DMS153 treated with DMSO at 0.1 percent for 48 hours (cell line): ENCODE data around the gene RC3H2.

Experiments
- DNase-seq: peaks from one replicate; lab custom pipeline; 2025; ENCODE audit not compliant: unreplicated experiment; lab: John Stamatoyannopoulos, UW

Gene RC3H2, protein sequence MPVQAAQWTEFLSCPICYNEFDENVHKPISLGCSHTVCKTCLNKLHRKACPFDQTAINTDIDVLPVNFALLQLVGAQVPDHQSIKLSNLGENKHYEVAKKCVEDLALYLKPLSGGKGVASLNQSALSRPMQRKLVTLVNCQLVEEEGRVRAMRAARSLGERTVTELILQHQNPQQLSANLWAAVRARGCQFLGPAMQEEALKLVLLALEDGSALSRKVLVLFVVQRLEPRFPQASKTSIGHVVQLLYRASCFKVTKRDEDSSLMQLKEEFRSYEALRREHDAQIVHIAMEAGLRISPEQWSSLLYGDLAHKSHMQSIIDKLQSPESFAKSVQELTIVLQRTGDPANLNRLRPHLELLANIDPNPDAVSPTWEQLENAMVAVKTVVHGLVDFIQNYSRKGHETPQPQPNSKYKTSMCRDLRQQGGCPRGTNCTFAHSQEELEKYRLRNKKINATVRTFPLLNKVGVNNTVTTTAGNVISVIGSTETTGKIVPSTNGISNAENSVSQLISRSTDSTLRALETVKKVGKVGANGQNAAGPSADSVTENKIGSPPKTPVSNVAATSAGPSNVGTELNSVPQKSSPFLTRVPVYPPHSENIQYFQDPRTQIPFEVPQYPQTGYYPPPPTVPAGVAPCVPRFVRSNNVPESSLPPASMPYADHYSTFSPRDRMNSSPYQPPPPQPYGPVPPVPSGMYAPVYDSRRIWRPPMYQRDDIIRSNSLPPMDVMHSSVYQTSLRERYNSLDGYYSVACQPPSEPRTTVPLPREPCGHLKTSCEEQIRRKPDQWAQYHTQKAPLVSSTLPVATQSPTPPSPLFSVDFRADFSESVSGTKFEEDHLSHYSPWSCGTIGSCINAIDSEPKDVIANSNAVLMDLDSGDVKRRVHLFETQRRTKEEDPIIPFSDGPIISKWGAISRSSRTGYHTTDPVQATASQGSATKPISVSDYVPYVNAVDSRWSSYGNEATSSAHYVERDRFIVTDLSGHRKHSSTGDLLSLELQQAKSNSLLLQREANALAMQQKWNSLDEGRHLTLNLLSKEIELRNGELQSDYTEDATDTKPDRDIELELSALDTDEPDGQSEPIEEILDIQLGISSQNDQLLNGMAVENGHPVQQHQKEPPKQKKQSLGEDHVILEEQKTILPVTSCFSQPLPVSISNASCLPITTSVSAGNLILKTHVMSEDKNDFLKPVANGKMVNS

DNA sequence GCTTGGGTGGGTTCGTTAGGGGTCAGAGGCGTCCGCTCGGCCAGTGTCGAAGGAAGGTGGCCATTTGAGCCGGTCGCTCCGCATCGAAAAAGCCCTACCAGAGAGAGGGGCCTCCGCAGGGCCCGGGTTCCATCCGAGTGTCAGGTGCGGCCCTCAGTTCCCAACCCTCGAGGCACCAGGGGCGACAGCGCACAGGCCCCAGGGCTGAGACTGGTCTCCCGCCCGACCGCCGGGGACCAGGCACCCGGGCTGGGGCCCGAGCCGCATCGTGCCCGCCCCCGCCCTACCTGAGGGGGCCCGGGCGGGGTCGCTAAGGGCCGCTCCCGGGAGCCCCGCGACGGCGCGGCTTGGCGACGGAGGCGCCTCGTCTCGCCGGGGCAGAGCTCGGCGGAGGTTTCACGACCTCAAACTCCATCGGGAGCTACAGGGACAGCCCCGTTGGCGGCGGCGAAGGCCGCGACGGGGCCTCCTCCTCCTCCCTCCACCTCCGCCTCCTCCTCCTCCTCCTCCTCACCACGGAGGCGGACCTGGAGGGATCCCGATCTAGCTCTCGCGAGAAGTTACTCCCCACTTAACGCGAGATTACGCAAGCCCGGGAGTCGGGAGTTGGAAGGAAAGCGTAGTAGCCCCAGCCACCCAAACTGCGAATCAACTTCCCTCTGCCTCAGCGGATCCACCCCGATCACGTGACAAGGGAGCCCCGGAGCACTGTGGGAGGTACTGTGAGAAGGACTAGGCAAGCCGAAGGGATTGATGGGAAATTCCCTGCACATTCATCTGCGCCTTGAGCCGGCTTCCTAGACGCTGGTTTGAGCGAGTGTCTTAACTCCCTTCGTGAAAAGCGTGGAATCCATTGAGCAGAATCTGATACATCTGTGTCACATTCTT is at the start of gene RC3H2:
Gene RC3H2 (minus strand): TSS at position 537 of the 888 bp plus-strand sequence. CDS start 7,850 bp downstream, outside the sequence.
- DNase-seq = peak; percentile 98

DNA sequence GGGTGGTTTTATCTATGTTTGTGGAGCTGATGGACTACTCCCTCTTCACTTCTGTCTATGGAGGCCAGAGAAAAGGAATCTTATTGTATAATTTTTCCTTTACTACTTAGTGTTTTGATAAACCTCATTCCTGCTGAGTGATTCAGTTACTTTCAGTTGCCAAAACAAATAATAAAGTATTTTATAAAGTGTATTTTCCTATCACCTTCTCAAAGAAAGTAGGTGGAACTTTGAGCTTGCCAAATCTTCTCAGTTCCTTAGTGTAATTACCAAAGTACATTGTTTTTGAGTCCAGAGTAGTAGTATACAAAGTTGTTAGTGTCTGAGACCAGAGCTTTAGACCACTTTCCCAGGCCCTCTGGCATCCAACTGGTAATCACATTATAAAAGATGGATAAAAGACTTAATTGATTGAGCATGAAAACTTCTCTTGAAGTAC is 49.1 kb upstream of the RC3H2 start:
- DNase-seq = no peak

DNA sequence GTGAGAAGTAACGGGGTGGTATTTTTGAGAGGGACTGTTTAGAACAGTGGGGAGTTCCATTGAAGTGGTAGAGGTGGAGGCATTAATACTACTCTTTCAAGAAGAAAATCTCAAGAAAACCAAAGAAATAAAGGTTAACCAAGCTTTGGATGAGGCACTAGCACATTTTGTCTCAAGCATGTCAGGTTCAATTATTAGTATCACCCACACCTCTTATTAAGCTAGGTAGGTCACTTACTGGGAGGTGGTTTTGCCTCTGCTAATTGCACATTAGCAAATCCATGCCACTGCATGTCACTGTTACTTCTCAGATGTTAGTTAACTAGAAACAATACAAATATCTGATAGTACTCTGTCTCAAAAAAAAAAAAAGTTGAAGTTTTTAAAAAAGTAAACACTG is 45.9 kb upstream of the RC3H2 start:
- DNase-seq = no peak

DNA sequence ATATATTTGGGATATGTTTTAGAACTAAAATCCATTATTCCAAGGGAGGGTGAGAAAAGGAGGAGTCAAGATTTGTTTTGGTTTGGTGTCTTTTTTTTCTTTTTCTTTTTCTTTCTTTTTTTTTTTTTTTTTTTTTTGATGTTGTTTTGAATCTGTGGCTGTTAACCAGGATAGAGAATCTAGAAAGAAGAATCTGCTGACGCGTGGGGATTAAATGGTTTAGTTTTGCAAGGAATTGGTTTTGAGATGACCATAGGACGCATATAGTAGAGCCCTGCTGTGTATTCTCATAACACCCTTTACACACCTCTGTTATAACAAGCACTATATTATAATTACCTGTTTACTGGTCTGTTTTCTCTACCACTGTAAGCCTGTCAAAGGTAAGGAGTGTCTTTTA is 45.1 kb upstream of the RC3H2 start:
- no peak for DNase-seq

DNA sequence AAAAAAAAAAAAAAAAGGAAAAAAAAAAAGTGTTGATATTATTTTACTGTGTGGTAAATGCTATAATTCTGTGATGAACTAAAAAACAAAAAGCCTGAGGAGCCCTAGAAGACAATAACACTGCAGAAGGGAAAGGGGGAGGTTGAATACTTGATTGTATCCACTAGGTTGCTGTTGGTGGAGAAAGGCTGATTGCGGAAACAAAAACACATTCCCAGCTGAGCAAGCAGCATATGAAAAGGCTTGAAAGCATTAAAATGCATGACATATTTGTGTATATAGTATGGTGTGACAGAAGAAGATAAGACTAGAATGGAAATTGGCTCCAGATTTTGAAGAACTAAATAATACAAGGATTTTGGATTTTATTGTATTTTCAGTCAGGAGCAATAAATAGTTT is 44.5 kb upstream of the RC3H2 start:
- no peak for DNase-seq

DNA sequence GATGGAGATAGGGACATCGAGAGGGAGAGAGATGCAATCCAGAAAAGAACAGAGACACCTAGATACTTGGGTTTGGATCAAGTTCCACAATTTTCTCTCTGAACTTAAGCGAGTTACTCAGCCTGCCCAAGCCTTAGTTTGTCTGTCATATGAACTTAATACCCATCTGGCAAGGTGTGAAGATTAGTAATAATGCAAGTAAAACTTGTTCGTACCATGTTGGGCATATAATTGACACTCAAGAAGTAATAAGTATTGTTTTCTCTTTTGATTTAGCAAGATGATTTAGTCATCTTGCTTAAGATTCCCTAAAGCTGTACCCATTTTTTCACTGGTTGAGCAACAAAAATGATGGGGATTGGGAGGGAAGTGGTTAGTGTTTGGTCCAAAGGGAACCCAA is 43.2 kb upstream of the RC3H2 start:
- DNase-seq = no peak

DNA sequence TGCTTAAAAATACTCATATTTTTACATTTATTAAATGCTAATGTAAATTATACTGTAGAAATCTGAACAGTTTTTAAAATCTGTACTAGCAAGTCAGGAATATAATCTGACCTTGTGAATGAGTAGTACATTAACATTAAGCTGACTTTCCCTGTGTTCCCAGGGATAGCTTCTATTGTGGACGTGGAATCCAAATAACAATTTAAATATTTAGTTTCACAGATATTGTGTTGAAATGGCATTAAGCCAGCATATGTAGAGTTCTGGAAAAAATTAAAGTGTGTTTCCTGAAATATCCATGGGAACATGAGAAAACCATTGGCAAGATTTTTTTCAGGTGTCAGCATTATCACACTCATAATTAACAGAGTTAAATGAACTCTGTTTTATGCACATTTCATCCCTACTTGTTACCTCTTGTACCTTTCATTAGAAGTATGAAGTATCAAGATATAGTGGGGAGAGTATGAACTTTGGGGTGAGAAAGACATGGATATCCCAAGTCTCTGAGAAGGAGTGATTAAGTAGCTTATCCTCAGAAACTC is 41.4 kb upstream of the RC3H2 start:
- no peak for DNase-seq

DNA sequence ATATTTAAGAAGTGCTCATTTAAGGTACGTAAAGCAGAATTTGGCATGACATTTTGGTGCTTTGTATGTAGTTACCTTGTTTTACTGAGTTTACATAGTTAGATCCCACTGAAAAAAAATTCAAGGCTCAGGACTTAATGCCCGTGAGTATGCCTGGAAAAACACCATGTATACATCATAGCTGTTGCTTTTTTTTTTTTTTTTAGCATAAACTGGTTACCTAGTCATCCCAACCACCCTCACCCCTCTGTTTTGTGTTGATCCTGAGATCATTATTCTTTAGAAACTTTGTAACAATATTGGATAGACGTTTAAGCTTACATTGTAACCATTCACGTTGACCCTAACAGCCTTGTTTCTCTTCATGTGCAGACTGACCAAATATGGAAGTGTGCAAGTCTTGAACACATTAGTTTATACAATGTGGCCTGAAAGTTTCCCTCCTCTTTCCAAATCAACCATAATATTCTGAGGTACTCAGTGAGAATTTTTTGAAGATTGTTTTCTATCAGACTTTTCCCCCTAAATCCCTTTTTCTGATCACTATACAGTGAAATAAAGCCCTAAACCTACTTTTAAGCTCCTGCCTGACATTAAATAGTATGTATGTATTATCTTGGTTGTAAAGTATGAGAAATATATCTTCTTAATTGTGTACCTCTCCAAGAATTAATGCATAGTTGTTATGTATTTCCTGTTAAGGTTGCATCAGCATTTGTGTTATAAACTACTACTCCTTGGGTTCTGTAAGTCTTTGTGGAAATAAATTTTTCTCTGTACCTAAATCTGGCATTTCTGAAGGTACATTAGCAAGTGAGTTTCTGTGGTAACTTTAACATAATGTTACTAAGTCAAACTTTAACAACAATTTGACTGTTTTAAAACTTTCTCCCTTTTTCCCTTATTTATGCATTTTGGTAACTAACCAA is 40.1 kb upstream of the RC3H2 start:
- DNase-seq = no peak

DNA sequence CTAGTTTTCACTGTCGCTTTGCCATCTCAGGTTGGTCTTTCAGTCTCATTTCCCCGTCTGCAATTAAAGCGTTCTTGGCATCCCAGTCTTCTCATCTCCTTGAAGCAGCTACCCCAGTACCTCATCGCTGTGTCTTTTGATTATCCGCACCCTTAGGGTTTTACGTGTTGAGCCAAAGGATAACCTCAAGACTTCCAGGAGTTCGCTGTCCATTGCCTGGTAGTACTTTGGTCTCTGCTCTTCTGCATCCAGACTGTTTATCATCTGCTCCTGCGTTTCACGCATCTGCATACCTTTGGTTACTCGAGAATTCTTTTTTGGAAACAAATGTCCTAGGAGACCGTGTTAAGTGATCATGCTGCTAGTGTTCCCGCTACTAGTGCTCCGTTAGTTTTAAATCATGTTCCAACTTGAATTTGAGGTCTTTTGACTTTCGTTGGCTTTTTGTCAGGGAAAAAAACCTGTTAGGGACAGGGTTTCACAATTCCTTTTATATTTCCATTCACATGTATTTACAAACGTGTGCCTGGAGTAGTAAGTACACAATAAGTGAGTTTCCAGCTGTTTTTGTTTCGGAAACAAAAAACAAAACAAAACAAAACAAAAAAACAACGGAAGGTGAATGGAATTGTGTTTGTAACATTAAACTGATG is 36.5 kb upstream of the RC3H2 start:
- DNase-seq = no peak

DNA sequence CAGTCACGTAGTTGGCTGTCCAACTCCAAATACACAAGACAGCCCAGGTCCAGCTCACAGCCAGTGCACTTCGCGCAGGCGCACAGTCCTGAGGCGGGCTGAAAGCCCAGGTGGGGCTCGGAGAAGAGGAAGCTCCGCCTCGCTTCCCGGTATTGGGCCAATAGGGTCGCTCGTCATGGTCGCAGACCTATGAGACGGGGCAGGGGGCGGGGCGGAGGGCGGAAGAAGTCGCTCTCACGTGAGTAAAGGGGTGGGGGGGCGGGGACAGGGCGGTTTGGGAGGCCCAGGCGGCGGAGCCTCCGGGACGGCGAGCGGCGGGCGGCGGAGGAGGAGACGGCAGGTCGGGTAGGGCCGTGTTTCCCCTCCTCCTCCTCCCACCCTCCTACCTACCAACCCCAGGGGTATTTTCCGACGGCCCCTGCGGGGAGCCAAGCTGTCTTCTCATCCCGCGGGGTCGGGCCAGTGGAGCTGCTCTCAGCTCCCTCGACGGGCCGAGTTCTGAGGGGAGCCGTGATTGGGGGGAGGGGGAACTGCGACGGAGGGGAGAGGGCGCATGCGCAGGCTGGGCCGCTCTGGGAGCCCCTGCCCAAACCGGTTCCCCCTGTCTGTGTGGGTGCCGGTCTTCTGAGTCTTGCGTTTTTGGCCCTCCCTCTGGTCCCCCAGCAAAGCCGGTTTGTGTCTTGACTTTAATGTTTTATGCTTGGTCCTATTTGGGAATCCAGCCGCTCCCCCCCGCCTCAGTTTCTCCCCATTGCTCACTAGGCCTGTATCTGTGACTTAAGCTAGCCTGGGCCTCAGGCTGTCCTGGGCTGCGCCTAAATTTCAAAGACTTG is 35.8 kb upstream of the RC3H2 start, which contains the start of gene RABGAP1:
Gene RABGAP1 (plus strand): TSS at position 272 of the 833 bp plus-strand sequence. CDS start 16,040 bp downstream, outside the sequence.
- peak; percentile 91 for DNase-seq

DNA sequence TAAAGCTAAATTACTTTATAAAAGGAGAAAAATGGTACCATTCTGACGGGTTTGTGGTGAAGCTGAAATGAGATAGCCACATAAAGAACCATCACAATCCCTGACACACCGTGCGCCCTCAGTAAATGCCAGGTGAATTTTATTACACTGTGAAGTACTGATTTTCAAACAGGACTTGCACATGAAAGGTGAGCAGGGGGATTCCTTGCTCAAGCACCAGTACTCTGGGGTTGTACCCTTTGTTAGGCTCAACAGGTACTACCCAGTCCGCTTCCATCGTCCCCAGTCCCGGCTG is 35.2 kb upstream of the RC3H2 start:
- no peak for DNase-seq

DNA sequence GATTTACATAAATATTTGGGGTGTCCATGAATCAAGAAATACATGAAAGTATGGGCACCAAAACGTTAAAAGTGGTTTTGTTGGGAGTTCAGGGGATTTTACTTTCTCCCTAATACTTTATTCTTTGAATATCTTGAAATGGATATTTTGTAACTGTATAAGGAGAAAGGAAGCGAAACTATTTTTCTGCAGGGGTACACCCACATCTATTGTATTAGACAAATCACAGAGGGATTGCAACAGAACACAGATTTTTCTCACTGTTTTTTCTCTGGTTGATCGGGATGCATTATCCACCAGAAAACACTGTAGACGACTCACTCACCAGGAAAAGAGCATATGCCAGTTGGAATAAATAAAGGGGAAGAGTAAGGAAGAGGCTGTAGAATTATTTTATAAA is 34.4 kb upstream of the RC3H2 start:
- no peak for DNase-seq

DNA sequence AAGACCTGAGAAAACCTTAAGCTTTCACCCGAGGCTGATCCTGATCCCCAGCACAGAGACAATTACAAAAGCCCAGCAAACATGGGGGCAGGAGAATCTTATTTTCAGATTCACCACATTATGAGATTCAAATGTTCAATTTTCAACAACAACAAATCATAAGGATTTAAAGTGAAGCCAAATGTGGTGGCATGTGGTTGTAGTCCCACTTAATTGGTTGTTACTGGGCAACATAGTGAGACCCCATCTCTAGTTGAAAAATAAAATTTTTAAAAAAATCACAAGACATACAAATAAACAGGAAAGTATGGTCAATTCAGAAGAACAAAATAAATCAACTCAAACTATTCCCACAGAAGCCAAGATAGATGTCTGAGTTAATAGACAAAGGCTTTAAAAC is 31.7 kb upstream of the RC3H2 start:
- no peak for DNase-seq

DNA sequence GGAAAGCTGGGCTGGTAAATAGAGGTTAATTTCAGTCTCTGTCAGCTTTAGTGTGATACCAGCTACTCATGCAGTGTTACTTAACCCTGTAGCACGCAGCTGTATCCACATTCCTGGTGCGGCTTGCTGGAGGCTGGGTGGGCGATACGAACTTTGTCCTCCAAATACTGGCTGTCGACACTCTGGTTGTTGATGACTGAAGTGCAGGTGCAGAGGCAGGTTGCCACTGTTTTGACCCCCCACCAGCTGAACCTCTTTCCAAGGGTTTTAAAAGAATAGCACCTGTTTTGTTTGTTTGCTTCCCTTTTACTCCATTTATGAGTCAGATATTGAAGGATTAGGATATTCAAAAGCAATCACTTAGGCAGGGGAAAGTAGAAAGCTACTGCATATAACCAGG is 31.3 kb upstream of the RC3H2 start:
- DNase-seq = no peak

DNA sequence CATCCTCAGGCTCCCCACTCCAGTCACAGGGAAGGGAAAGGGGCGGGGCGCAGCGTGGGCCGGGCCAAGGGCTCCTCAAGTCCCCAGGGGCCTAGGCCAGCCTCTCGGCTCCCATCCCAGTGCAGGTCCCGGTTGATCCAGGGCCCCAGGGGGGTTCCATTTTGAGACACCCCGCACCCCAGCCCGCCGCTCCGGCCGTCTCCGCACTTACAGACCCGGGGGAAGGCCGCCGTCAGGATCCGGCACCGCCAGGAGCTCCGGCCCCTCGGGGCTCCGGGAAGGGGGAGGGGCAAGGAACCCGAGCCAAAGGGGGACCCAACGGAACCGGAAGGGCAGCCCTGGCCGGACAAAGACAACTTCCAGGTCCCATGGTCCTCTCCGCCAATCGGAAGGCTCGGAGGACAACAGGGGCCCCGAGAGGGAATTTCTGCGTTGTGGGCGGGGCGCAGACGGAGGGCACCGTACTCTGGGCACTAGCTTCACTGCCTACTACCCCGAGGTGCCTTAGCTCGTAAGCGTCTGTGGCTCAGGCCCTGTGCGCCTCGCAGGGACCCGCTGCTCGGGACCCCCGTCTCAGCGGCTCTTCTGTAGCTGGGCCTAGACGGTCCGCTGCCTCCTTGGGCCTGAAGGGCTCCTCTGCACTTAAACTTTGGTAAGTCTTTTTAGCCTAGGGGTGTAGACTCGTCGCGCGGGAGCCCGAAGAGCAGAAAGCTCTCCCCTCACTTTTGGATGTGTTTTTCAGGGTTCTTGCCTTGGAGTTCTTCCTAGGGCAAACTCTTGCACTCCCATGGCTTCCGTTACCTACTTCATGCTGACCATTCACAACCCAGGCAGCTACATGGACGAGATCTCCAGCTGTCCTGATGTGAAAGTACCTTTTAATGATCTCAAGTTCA is 26.3 kb upstream of the RC3H2 start, which contains the start of gene ZBTB26:
Gene ZBTB26 (minus strand): TSS at position 287 of the 896 bp plus-strand sequence. CDS start 11,578 bp downstream, outside the sequence.
- DNase-seq = peak; percentile 67

DNA sequence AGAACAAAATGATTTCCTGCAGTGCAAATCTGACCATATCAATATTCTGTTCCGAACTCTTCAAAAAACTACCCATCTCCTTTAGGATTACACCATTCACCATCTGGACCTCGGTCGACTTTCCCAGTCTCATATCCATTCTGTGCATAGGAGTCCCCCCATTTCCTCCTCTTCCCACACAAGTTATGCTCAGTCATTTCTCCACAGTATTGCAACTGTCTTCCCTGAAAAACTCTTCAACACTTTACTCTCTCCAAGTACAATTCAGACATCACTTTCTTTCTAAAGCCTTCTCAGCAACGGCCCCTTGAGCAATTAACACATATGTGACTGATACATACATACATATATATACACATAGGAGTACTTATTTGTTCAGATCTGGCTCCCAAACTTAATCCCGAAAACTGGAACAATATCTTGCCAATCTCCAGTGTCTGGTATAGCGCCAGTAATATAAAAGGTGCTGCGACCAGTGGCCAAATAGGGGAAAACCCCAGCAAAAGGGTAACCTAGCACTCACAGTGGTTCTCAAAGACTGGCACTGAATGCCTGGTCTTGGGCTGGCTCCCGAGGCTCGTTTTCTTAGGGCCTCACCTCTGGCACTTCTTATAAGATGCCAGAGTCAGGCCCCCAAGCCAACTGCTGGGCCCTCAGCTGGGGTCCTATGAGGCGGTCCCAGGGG is 25.5 kb upstream of the RC3H2 start:
- no peak for DNase-seq
